ENCODE data around the gene PIK3R4.

Gene PIK3R4

GRCh38 chr3:130687327-130687726 is 59.3 kb downstream of the PIK3R4 start:
- no peak for DNase-seq

GRCh38 chr3:130686833-130687232 is 59.8 kb downstream of the PIK3R4 start:
- DNase-seq: no peak

GRCh38 chr3:130682131-130682530 is 64.5 kb downstream of the PIK3R4 start:
- no peak for DNase-seq

- DNase-seq: no peak
Observed at GRCh38 chr3:130679218-130679617, 67.4 kb downstream of the PIK3R4 start.

- no peak for DNase-seq
Observed at GRCh38 chr3:130677343-130677742, 69.3 kb downstream of the PIK3R4 start.

GRCh38 chr3:130671545-130672312 is 74.9 kb downstream of the PIK3R4 start:
- DNase-seq: no peak

- DNase-seq: no peak
Observed at GRCh38 chr3:130669740-130670139, 76.9 kb downstream of the PIK3R4 start.

- no peak for DNase-seq
Observed at GRCh38 chr3:130663092-130663491, 83.5 kb downstream of the PIK3R4 start.

GRCh38 chr3:130662501-130662996 is 84.1 kb downstream of the PIK3R4 start:
- no peak for DNase-seq

GRCh38 chr3:130661140-130661891 is 85.3 kb downstream of the PIK3R4 start:
- no peak for DNase-seq

- no peak for DNase-seq
Observed at GRCh38 chr3:130659911-130660310, 86.7 kb downstream of the PIK3R4 start.

GRCh38 chr3:130658678-130659077 is 88.0 kb downstream of the PIK3R4 start:
- no peak for DNase-seq

- no peak for DNase-seq
Observed at GRCh38 chr3:130656627-130657026, 90.0 kb downstream of the PIK3R4 start.

- DNase-seq: no peak
Observed at GRCh38 chr3:130654921-130655320, 91.7 kb downstream of the PIK3R4 start.

GRCh38 chr3:130654091-130654490 is 92.5 kb downstream of the PIK3R4 start:
- no peak for DNase-seq

GRCh38 chr3:130649061-130649654 is 97.5 kb downstream of the PIK3R4 start:
- DNase-seq: no peak

- DNase-seq: no peak
Observed at GRCh38 chr3:130648293-130648692, 98.3 kb downstream of the PIK3R4 start.

- no peak for DNase-seq
Observed at GRCh38 chr3:130645261-130645660, 101.4 kb downstream of the PIK3R4 start.

- DNase-seq: no peak
Observed at GRCh38 chr3:130644628-130645253, 101.9 kb downstream of the PIK3R4 start.

GRCh38 chr3:130640027-130640426 is 106.6 kb downstream of the PIK3R4 start:
- no peak for DNase-seq

- DNase-seq: no peak
Observed at GRCh38 chr3:130636480-130637234, 110.0 kb downstream of the PIK3R4 start.

GRCh38 chr3:130635978-130636377 is 110.7 kb downstream of the PIK3R4 start:
- no peak for DNase-seq
